ENCODE data around the gene LAMB3. TPM values are rescaled to one million over a fixed set of nuclear protein-coding genes. Genes with fewer than 3 reads are reported as not detected.
A peak's percentile ranks its signal among the peaks of the same experiment; 100 is the strongest.

Gene LAMB3
- total RNA-seq, 1 donor from 2014 or later = 0.52 TPM

DNA sequence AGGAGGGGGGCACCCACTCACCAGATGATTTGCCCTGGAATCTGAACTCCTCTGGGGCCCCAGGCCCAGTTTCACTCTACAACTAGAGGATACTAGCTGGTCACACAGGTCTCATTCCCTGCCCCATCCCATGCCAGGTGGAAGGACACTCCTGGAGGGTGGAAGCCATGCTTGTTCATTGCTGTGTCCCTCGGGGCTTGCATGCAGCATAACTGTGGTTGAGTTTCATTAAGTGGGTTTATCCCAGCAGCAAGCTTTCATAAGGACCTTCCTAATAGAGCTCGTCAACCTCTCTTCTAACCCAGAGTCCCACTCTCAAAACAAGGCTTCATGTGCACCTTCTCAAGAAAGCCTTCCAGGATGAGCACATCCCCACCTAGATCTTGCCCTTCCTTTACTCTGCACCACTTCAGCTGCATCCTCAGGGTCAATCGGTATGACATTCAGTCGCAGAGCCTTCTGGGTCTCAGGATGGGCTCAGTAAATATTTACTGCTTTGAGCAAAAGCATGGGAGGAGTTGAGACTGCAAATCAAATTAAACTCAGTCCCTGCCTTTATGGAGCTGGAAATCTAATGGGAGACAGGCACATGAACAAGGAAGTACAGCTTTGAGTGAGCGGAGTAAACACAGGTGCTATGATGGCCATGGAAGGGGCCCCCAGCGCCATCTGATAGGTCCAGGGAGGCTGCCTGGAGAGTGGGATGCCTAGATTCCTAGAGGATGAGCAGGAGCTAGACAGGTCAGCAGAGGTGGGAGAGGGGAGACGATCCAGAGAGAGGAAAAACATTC is 32.3 kb downstream of the LAMB3 start:
- Histone ChIP-seq H3K9ac (ENCODE audit: low read depth in 1 of 3, low read length in 3 of 3) (no peak overlapping the region), H3K9me3 (ENCODE audit: control insufficient read depth in 3 of 3, low read length in 3 of 3) (no peaks in the 10 kb centered on the region), H3K4me3 (ENCODE audit: low read length in 3 of 3) (no peak overlapping the region), H3K27ac (ENCODE audit: low read depth, low read length) (no peak overlapping the region), H3K27me3 (ENCODE audit: control insufficient read depth in 3 of 3, insufficient read depth in 3 of 3, low read length in 3 of 3) (no peaks in the 10 kb centered on the region), H3K4me1 (ENCODE audit: control insufficient read depth in 3 of 3, insufficient read depth in 3 of 3, low read length in 3 of 3) (peaks cover 56 to 91% (median 76%) of the 10 kb centered on the region in 3 donors), H3K36me3 (ENCODE audit: control insufficient read depth in 3 of 3, insufficient read depth in 3 of 3, low read length in 3 of 3) (peaks cover 0 to 18% (median 7%) of the 10 kb centered on the region in 3 donors)

DNA sequence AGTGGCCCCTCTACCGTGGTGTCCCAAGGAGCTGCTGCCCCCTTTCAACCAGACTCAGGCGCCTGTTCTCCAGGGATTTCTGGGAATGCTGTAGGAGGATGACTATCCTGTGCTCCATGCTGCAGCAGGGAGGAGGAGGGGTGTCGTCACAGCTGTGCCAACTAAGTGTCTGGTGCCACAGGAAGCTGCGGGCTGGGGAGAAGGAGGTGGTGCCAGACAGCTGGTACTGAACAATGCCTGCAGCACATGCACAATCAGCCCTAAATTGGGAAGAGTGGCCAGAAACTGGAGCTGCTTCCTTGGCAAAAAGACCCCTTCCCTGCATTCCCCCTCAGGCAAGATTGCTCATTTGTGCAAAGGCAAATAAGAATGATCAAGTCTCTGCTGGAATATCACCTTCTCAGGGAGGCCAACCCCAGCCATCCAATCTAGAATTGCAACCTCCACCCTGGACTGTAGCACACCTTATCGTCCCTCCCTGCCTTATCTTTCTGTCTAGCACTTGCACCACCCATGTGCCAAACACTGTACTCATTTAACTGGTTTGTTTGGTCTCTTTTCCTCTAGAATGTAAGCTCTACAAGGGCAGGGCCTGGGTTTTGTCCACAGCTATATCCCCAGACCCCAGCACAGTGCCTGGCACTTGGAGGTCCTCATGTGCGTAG is 33.3 kb downstream of the LAMB3 start:
- Histone ChIP-seq H3K9me3 (ENCODE audit: control insufficient read depth in 3 of 3, low read length in 3 of 3) (no peaks in the 10 kb centered on the region), H3K27me3 (ENCODE audit: control insufficient read depth in 3 of 3, insufficient read depth in 3 of 3, low read length in 3 of 3) (no peaks in the 10 kb centered on the region), H3K27ac (ENCODE audit: low read depth, low read length) (no peak overlapping the region), H3K4me3 (ENCODE audit: low read length in 3 of 3) (no peak overlapping the region), H3K9ac (ENCODE audit: low read depth in 1 of 3, low read length in 3 of 3) (peak overlapping the region in 1 of 3 donors; percentile 47), H3K4me1 (ENCODE audit: control insufficient read depth in 3 of 3, insufficient read depth in 3 of 3, low read length in 3 of 3) (peaks cover 51 to 81% (median 67%) of the 10 kb centered on the region in 3 donors), H3K36me3 (ENCODE audit: control insufficient read depth in 3 of 3, insufficient read depth in 3 of 3, low read length in 3 of 3) (peaks cover 0 to 20% (median 7%) of the 10 kb centered on the region in 3 donors)

DNA sequence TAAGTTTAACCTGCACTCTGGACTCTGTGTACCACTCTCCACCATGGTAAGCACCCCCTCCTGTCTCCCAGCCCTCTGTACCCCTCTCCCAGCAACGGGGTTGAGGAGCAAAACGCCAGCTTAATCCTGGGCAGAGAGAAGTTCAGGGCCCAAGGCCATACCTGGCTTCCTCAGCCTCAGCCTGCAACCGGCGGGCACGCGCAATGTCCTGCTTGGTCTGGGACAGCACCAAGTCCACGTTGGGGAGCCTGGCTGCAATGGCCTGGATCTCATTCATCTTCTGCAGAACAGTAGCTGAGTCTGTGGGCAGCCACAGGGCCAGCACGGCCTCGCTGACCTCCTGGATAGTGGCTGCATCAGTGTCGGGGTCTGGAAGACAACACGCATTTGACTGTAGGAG is 33.9 kb downstream of the LAMB3 start:
- no peak overlapping the region for H3K27ac ChIP-seq (ENCODE audit: low read depth, low read length)

DNA sequence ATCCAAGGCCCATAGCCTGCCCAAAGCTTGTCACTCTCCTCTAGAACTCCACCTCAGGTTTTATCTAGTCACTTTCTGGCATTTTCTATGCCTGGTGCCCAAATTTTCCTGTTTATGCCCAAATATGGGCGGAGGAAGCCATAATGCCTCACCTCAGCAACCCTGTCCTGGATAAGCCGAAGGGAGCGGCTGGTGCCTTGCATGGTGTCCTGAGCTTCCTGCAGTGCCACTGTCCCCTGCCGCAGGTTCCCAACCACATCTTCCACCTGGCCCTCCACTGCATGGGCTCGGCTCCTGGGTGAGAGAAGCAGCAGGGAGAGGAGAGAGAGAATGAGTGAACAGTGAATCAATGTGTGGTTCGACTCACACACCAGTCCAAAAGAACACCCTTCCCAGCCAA is 34.5 kb downstream of the LAMB3 start:
- peak overlapping the region; percentile 80 for H3K27ac ChIP-seq (ENCODE audit: low read depth, low read length)
- H3K27me3 ChIP-seq (ENCODE audit: control insufficient read depth in 3 of 3, insufficient read depth in 3 of 3, low read length in 3 of 3) = no peaks in the 10 kb centered on the region
- H3K4me1 ChIP-seq (ENCODE audit: control insufficient read depth in 3 of 3, insufficient read depth in 3 of 3, low read length in 3 of 3) = peaks cover 54 to 71% (median 67%) of the 10 kb centered on the region in 3 donors
- peaks cover 0 to 15% (median 7%) of the 10 kb centered on the region in 3 donors for H3K36me3 ChIP-seq (ENCODE audit: control insufficient read depth in 3 of 3, insufficient read depth in 3 of 3, low read length in 3 of 3)
- H3K9ac ChIP-seq (ENCODE audit: low read depth in 1 of 3, low read length in 3 of 3) = peak overlapping the region in 1 of 3 donors; percentile 19
- H3K4me3 ChIP-seq (ENCODE audit: low read length in 3 of 3) = no peak overlapping the region
- no peaks in the 10 kb centered on the region for H3K9me3 ChIP-seq (ENCODE audit: control insufficient read depth in 3 of 3, low read length in 3 of 3)

More for the DNA sequence above, 33.9 kb downstream of the LAMB3 start:
- Histone ChIP-seq H3K27me3 (ENCODE audit: control insufficient read depth in 3 of 3, insufficient read depth in 3 of 3, low read length in 3 of 3) (no peaks in the 10 kb centered on the region), H3K4me1 (ENCODE audit: control insufficient read depth in 3 of 3, insufficient read depth in 3 of 3, low read length in 3 of 3) (peaks cover 54 to 76% (median 67%) of the 10 kb centered on the region in 3 donors), H3K9ac (ENCODE audit: low read depth in 1 of 3, low read length in 3 of 3) (peak overlapping the region in 1 of 3 donors; percentile 47), H3K9me3 (ENCODE audit: control insufficient read depth in 3 of 3, low read length in 3 of 3) (no peaks in the 10 kb centered on the region), H3K36me3 (ENCODE audit: control insufficient read depth in 3 of 3, insufficient read depth in 3 of 3, low read length in 3 of 3) (peaks cover 0 to 17% (median 7%) of the 10 kb centered on the region in 3 donors), H3K4me3 (ENCODE audit: low read length in 3 of 3) (no peak overlapping the region)

DNA sequence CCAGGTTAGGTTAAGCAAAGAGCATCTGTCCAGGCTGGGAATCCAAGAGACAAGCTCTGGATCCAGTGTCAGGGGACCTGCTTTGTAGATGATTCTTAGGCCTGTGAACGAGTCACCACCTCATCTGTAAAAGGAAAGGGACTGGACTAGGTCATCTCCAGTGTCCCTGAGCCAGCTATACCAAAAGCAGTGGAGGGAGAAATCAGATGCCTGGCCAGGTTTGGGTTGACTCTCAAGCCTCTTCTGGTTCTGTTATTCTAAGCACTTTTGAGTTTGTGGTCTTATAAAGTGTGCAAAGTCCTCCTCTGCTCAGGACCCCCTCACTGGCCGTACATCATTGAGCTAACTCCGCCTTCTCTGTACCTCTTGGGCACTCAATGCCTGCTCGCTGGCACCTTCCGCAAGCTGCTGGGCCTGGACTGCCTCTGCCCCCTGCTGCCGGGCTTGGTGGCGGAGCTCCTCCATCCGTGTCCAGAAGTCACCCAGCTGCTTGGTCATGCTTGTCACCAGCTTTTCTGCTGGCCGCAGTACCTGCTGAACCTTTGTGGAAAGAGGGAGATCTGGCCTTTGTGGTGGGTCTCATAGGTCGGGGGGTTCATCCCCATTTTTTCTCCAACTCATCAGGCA is 35.1 kb downstream of the LAMB3 start:
- peak overlapping the region in 1 of 3 donors; percentile 3 for H3K4me3 ChIP-seq (ENCODE audit: low read length in 3 of 3)
- peak overlapping the region in 2 of 3 donors; percentile 2 to 17 for H3K9ac ChIP-seq (ENCODE audit: low read depth in 1 of 3, low read length in 3 of 3)
- H3K27me3 ChIP-seq (ENCODE audit: control insufficient read depth in 3 of 3, insufficient read depth in 3 of 3, low read length in 3 of 3) = no peaks in the 10 kb centered on the region
- H3K9me3 ChIP-seq (ENCODE audit: control insufficient read depth in 3 of 3, low read length in 3 of 3) = no peaks in the 10 kb centered on the region
- H3K36me3 ChIP-seq (ENCODE audit: control insufficient read depth in 3 of 3, insufficient read depth in 3 of 3, low read length in 3 of 3) = peaks cover 0 to 15% (median 7%) of the 10 kb centered on the region in 3 donors
- H3K27ac ChIP-seq (ENCODE audit: low read depth, low read length) = peak overlapping the region; percentile 80
- peaks cover 53 to 65% (median 63%) of the 10 kb centered on the region in 3 donors for H3K4me1 ChIP-seq (ENCODE audit: control insufficient read depth in 3 of 3, insufficient read depth in 3 of 3, low read length in 3 of 3)

DNA sequence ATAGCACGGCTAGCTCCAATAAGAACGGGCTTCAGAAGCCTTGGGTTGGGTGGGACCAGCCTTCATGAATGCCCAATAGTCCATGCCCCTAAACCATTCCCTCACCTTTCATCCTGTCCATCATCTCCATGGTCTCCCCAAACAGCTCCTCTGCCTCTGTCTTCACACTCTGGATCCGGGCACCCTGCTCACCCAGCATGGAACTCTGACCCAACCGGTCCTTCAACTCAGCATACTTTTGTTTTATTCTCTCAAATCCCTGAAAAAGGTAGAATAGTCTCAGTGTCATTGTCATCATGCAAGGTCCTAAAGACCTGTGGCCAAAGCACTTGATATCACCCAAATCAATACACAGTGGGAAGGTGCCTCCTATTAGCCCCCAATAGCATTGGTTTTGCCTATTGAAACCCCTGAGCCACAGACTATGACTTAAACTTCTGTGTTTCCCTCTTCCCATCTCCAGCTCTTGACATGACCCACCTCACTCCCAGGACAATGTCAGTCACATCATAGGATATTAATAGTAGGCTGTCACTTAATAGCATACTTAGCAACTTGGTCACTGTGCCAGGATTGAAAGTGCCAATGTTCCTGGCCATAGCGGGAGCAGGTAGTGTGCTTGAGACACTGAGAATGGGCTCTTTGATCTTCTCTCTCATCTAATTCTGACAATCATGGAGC is 35.7 kb downstream of the LAMB3 start:
- Histone ChIP-seq H3K4me3 (ENCODE audit: low read length in 3 of 3) (peak overlapping the region; percentile 25 to 51 (median 28)), H3K27me3 (ENCODE audit: control insufficient read depth in 3 of 3, insufficient read depth in 3 of 3, low read length in 3 of 3) (no peaks in the 10 kb centered on the region), H3K4me1 (ENCODE audit: control insufficient read depth in 3 of 3, insufficient read depth in 3 of 3, low read length in 3 of 3) (peaks cover 51 to 65% (median 63%) of the 10 kb centered on the region in 3 donors), H3K27ac (ENCODE audit: low read depth, low read length) (peak overlapping the region; percentile 80), H3K9ac (ENCODE audit: low read depth in 1 of 3, low read length in 3 of 3) (peak overlapping the region in 1 of 3 donors; percentile 28), H3K36me3 (ENCODE audit: control insufficient read depth in 3 of 3, insufficient read depth in 3 of 3, low read length in 3 of 3) (peaks cover 0 to 15% (median 7%) of the 10 kb centered on the region in 3 donors), H3K9me3 (ENCODE audit: control insufficient read depth in 3 of 3, low read length in 3 of 3) (no peaks in the 10 kb centered on the region)

DNA sequence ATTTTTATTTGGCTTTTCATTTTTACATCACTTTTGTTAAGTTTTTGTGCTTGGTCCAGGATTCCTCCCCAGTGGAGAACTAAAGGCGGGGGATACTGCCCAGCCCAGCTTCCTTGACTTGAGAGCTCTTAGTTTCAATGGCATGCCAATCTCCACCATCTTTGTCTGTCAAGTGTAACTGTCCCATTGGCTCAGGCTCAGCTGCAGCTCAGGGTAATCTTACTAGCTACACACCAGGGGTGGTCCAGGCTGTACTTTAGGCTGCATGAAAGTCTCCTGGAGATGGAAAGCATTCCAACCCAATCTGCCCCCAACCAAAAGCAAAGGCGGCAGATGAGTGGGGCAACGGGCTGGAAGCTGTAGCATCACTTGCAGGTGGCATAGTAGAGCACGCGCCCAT is 37.3 kb downstream of the LAMB3 start:
- H3K27ac ChIP-seq (ENCODE audit: low read depth, low read length) = no peak overlapping the region
- H3K36me3 ChIP-seq (ENCODE audit: control insufficient read depth in 3 of 3, insufficient read depth in 3 of 3, low read length in 3 of 3) = peaks cover 0 to 11% (median 7%) of the 10 kb centered on the region in 3 donors
- H3K9ac ChIP-seq (ENCODE audit: low read depth in 1 of 3, low read length in 3 of 3) = no peak overlapping the region
- H3K4me3 ChIP-seq (ENCODE audit: low read length in 3 of 3) = no peak overlapping the region
- H3K27me3 ChIP-seq (ENCODE audit: control insufficient read depth in 3 of 3, insufficient read depth in 3 of 3, low read length in 3 of 3) = no peaks in the 10 kb centered on the region
- H3K9me3 ChIP-seq (ENCODE audit: control insufficient read depth in 3 of 3, low read length in 3 of 3) = no peaks in the 10 kb centered on the region
- H3K4me1 ChIP-seq (ENCODE audit: control insufficient read depth in 3 of 3, insufficient read depth in 3 of 3, low read length in 3 of 3) = peaks cover 54 to 64% (median 60%) of the 10 kb centered on the region in 3 donors

DNA sequence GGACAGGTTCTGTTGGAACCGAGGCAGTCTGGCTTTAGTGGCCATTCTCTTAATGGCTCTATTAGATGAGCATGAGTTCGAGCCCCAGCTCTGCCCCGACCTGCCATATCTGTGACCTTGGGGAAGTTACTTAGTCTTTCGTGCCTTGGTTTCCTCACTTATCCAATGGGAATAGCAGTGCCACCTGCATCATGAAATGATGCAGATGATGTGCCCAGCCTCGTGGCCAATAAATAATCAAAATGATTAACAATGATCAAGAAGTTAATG is 38.1 kb downstream of the LAMB3 start:
- Histone ChIP-seq H3K4me1 (ENCODE audit: control insufficient read depth in 3 of 3, insufficient read depth in 3 of 3, low read length in 3 of 3) (peaks cover 54 to 64% (median 59%) of the 10 kb centered on the region in 3 donors), H3K9me3 (ENCODE audit: control insufficient read depth in 3 of 3, low read length in 3 of 3) (no peaks in the 10 kb centered on the region), H3K27me3 (ENCODE audit: control insufficient read depth in 3 of 3, insufficient read depth in 3 of 3, low read length in 3 of 3) (no peaks in the 10 kb centered on the region), H3K36me3 (ENCODE audit: control insufficient read depth in 3 of 3, insufficient read depth in 3 of 3, low read length in 3 of 3) (peaks cover 0 to 11% (median 7%) of the 10 kb centered on the region in 3 donors), H3K27ac (ENCODE audit: low read depth, low read length) (no peak overlapping the region), H3K9ac (ENCODE audit: low read depth in 1 of 3, low read length in 3 of 3) (no peak overlapping the region), H3K4me3 (ENCODE audit: low read length in 3 of 3) (no peak overlapping the region)

DNA sequence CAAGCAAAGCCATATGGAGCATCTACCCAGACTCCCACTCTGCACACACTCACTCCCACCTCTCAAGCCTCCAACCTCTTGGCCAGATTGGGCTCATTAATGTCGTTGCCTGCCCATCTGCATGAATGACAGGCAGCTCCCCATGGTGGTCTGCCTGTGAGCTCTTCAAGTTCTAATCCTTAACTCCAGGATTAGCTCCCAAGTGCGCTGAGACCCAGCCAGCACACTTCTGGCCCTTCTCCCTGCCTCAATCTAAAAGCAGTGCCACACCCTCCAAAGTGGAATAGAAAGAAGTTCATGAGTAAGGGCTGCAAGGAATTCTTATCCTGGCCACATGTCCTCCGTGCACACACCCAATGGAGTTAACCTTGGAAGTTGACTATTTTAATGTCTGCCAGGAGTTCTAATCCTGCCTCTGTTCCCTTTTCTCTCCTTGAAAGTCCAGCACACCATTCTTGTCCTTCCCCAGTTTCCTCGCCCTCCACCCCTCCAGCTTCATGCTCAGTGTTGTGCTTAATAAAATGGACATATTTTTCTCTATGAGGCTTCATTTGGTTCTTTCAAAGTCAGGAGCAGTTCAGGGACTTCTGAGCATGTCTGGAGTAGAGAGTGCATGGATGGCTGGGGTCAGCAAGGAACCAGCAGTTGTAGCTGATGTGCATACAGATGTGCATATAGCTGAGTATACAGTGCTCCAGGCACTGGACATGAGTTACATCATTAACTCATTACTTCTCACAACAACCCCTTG is 38.6 kb downstream of the LAMB3 start:
- H3K4me1 ChIP-seq (ENCODE audit: control insufficient read depth in 3 of 3, insufficient read depth in 3 of 3, low read length in 3 of 3) = peaks cover 49 to 59% (median 54%) of the 10 kb centered on the region in 3 donors
- H3K9ac ChIP-seq (ENCODE audit: low read depth in 1 of 3, low read length in 3 of 3) = no peak overlapping the region
- H3K9me3 ChIP-seq (ENCODE audit: control insufficient read depth in 3 of 3, low read length in 3 of 3) = no peaks in the 10 kb centered on the region
- H3K27ac ChIP-seq (ENCODE audit: low read depth, low read length) = no peak overlapping the region
- no peaks in the 10 kb centered on the region for H3K27me3 ChIP-seq (ENCODE audit: control insufficient read depth in 3 of 3, insufficient read depth in 3 of 3, low read length in 3 of 3)
- no peak overlapping the region for H3K4me3 ChIP-seq (ENCODE audit: low read length in 3 of 3)
- H3K36me3 ChIP-seq (ENCODE audit: control insufficient read depth in 3 of 3, insufficient read depth in 3 of 3, low read length in 3 of 3) = peaks cover 0 to 11% (median 7%) of the 10 kb centered on the region in 3 donors
